ENCODE measurements around the gene RRAD.

Gene RRAD

DNA sequence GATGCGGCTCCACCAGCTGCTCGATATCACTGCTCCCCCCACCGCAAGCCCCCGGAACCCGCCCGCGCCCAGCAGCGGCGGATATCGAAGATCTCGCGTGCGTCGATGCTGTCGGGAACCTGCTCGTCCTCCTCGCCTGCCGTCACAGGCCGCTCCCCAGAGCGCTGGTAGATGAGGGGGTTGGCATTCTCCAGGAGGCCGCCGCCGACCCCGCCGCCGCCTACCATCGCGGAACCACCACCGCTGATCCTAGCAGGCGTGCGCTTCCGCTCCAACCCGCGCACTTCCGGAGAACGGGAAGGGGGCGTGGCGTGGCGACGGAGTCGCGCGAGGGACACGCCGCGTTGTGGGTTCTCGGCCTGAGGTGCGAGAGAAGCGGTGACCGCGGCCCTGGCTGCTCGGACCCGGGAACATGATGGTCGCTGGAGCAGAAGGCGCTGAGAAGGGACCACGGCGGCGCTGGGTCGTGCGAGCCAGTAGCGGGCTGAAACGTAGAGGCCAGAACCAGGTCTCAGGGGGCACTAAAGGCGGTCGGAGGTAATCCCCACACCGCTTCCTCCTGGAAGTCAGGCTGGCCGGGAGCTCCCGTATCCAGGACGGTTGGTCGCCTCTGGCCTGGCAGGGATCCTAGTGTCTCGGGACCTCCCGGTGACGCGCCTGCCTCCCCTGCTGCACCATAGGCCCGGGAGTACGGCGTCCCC lies 9.0 kb upstream of the RRAD start, which contains the start of gene CIAO2B:
CIAO2B (minus strand) TSS at position 265 of the 701 bp plus-strand sequence; CDS start at position 227, 38 bp downstream.
- DNase-seq (ENCODE audit: low spot score) = peak; percentile 92

DNA sequence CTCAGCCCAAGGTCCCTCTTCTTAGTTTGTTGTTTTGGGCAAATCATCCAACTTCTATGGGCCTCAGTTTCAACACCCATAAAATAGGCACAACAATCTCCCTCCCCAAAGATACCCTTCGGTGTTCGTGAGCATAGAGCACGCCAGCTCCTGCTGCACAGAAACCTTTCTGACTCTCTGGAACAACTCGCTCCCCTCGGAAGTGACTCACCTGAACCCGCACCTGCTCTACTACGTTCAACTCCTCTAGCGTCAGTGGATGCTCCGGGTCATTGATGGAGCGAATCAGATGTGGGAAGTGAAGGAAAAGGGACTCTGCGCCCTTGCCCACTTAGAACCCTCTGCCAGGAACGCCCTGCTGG lies 8.4 kb upstream of the RRAD start:
- DNase-seq (ENCODE audit: low spot score) = no peak

DNA sequence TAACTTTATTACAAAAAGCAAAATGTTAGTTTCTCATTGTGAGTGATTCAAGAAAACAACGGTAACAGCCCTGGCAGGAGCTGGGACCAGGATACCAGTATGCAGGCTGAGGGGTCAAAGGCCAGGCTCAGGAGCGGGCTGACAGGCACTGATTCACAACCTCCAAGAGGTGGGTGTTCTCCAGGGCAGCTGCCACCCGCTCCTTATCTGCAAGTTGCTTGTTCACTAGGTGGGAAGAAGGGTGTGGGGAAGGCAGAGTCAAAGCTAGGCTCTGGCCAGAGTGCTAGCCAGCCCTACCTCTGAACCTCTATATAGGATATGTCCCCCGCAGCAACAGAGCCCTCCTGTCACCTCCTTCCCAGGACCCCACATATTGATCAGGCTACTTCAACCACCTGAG lies 6.7 kb upstream of the RRAD start:
- DNase-seq (ENCODE audit: low spot score) = no peak

DNA sequence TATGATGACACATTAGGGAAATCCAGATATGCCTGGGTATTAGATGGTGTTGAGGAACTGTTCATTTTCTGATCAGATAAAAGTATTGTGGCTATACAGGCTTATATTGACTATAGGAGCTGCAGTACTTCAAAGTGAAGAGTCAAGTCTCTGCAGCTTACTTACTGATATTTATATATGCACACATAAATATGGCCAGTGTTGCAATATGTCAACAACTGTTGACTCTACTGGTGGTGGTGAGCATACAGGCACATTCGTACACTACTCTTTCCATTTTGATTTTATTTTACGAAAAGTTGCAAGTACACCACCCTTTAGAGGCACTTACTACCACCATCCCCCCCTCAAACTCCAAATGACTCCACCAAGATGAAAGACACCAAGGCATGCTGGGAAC lies 6.3 kb upstream of the RRAD start:
- DNase-seq (ENCODE audit: low spot score) = no peak

DNA sequence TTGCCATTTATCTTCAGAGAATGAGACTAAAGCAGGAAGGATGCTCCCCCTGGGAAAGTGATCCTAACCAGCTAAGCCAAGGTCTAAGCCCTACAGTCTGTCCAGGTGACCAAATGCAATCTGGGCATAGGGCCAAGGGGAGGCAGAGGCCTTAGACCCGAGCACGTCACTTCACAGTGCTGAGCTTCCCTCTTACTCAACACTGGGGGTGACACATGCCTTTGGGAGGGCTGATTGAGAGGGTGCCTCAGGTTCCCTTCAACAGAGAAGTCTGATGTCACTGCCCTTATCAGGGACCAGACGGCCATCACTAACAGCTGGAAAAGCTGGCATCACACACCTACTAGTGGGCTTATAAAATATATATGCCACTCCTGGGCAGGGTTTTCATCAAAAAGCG lies 4.9 kb upstream of the RRAD start:
- DNase-seq (ENCODE audit: low spot score) = no peak

DNA sequence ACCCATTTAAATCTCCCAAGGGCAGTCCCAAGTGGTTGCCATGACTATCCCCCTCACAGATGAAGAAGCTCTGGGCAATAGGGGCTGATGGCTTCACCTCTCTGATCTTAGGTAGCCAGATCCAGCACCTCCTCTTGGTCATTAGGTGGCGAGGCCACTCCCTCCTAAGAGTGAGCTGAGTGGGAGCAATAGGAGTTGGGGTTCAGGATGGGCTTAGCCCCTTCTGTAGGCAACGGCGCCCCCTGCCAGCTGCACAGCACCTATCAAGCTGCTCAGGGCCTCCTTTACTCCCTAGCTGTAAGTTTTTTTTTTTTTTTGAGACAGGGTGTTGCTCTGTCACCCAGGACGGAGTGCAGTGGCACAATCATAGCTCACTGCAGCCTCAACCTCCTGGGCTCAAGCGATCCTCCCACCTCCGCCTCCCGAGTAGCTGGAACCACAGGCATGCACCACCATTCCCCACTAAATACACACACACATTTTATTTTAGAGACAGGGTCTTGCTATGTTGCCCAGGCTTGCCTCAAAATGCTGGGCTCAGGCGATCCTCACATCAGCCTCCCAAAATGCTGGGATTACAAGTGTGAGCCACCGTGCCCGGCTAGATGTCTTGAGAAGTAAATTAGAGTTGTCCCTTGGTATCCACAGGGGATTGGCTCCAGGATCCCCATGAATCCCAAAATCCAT lies 3.5 kb upstream of the RRAD start:
- DNase-seq (ENCODE audit: low spot score) = no peak

DNA sequence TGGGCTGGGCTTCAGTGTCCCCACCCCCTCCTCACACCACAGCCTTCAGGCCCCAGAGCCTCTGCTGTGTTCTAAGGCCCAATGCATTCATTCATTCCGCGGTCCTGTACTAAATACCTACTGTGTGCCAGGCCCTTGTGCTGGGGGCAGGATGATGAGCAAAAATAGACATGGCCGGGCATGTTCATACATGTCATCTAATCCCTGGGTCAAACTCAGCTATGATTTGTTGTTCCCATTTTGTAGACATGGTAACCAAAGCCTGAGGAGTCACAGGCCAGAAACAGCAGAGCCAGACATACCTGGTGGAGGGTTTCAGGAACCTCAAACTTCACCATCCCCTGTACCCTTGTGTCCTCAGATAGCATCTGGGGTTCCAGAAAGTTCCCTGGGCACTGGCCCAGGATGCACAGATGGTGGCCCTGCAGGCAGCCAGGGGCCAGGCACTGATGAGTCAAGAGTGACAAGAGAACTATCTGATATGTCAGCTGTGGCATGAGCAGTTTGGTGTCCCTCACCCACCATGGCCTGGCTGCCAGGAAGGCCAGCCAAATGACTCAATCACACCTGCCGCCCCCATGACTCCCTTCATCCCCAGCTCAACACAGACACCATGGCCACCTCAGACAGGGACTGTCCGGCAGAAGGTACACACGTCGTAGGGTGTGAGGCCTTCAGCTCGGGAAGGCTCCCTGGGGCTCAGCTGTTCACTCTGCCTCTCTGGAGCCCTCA lies 2.7 kb upstream of the RRAD start:
- DNase-seq (ENCODE audit: low spot score) = no peak

DNA sequence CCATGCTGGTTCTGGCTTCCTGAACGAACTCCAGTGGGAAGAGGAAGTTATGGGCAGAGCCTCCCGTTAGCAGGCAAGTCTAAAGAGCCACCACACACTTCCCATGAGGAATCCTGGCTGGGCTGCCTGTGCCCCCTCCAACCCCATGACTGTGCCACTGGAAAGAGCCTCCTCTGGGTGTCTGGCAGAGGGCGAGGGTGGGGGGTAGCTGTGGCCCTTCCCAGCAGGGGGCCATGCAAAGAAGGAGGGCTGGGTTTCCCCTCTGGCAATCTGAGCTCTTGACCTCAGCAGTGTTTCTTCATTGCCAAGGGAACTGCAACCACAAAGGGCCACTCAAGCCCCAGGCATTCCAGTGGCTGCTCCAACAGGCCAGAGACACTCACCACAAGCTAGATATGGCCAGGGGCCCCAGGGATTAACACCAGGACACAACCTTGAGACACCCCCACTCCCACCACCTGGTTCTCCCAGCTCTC lies 1.7 kb upstream of the RRAD start:
- no peak for DNase-seq (ENCODE audit: low spot score)

DNA sequence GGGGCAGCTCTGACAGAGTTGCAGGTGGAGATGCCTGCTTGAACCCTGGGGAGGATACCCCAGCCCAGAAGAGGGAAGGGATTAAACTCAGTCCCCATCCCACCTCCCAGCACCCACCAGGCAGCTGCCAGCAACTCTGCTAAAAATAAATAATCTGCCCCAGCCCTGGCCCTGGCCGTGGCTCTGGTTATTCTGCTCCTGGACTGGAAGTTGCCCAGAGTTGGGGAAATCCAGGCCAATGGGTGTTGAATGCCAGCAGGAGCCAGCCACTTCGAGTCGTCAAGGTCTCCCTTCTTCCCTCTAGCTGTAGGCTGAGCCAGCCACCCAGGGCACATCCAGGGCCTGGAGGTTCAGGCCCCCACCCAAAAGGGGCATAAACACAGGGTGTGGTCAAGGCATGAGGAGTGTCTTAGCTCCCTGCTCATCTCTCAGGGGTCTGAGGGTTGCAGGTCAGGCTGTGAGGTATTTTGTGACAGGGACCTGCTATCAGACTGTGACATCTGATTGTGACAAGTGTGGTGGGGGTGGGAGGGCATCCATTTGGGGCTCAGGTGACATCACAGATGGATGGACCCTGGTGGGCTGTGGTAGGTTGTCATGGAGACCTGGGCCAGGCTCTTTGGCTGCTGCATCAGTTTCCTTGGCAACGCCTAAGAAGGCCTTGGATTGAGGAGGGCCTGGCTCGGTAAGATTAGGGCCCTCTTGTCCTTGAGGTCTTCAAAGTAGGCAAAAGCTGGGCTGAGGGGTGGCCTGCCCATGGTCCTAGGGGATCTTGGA lies 1.0 kb upstream of the RRAD start:
- DNase-seq (ENCODE audit: low spot score) = no peak

DNA sequence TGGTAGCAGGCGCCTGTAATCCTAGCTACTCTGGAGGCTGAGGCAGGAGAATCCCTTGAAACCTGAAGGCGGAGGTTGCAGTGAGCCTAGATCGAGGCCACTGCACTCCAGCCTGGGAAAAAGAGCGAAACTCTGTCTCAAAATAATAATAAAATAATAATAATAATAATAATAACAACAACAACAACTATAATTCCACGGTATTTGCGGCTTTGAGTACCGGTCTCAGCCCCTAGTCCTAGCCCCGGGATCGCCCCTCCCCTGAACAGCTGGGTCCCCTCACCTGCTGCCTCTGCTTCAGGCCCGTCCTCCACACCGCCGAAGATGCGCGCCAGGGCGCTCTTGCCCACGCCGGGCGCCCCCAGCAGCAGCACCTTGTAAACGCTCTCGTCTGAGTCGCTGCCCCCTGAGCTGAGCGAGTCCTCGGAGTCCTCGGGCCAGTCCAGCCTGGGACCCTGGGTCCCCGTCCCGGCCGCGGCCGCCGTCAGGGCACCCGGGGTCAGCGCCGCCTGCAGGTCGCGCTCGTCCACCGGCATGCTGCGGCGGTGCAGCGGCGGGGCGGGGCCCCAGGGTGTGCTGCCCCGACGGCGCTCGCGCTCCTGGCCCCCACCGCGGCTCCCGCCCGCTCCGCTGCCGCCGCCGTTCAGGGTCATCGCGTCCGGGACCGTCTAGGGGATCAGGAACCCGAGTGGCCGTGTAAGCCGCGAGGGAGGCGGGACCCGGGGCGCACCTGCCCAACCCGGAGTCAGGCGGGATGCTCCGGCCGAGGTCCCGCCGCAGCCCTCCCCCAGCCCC lies 611 bp downstream of the RRAD start:
- DNase-seq (ENCODE audit: low spot score) = peak; percentile 91

DNA sequence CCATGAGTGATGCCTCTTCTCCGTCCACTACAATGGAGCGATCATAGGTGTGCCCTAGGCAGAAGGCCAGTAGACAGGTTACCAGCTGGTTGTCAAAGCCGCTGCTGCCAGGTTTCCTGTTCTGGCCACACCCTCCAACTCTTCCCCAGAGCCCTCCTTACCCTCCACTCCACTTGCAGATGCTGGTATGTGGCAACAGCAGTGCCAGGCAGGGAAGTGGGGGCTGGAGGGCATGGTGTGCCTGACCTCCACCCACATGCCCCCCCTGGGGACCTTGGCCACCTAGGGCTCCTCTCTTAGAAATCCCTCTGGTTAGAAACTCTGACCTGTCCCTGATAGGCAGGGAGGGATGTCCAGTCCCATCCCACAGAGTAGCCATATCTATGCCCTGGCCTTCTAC lies 1.5 kb downstream of the RRAD start:
- no peak for DNase-seq (ENCODE audit: low spot score)

DNA sequence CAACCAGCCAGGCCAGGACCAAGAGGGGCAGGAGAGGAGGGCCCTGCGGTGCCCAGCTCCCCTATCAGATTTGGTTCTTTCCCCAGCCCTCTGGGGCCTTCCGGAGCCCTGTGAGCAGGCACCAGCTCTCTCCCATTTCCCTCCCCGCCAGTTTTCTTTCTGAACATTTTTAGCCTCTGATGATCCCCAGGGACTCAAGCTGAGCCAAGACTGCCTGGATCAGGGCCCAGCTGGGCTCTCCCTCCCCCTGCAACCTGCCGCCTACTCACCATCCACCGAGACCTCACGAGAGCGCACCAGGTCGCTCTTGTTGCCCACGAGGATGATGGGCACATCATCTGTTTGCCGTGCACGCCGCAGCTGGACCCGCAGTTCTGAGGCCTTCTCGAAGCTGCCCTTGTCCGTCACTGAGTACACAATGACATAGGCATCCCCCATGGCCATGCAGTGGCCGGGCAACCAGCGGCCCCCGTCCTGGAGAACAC lies 2.0 kb downstream of the RRAD start:
- no peak for DNase-seq (ENCODE audit: low spot score)

DNA sequence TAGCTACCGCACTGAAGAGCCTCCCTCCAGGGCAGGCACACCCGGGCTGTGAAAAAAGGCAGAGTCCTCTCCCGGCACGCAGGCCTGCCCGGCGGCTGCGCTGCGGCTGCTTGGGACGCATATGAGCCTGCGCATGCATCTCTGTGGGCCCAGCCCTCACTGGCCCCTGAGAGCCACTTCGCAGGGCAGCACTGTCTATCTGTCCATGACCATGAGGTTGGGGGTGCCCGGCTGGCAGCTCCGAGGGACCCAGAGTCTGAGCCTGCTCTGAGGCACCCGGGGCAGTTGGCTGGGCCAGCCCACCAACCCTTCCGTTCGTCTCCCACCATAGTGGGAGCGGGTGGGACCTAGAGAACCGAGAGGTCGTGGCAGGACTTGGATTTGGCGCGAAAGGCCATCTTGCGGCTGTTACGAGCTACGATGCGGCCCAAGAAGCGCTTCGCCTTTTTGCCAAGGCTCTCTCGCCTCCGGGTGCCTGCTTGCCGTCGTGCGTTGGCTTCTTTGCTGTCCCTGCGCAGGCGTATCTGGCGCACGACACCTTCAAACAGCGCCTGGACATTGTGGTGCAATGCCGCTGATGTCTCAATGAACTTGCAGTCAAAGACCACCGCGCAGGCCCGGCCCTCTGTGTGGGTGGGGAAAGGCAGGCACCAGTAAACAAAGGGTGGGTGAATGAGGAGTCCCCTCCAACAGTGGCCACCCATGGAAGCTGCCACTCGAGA lies 3.4 kb downstream of the RRAD start:
- no peak for DNase-seq (ENCODE audit: low spot score)

DNA sequence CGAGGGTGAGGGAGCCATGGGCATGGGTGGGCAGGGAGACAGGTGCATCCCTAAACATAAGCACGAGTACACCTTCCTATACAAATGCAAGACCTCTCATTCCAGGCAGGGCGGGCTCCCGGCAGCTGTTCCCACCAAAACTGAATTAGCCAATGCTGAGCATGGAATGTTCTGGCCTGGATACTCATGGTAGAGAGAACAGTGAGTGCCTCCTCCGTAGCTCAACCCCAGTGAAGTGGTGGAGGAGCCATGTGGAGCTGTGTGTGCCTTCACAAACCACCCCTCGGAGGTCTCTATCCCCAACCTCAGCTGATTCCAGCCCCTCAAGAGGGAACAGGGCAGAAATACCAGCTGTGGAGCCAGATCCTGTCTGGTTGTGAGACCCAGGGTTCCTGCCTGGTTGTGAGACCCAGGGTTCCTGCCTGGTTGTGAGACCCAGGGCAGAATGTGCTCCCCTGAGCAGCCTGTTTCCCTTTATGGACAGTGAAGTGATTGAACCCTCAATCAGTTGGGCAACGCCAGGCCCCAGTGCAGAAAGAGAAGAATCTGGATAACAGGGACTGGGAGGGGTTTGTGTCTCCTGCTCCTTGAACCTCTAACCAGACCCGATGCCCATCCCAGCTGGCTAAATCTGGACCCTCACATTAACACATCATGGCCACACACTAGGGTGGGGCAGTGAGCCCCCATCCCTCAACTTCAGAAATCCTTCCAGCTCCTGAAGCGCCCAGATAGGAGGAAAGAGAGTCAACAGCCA lies 4.2 kb downstream of the RRAD start:
- no peak for DNase-seq (ENCODE audit: low spot score)

DNA sequence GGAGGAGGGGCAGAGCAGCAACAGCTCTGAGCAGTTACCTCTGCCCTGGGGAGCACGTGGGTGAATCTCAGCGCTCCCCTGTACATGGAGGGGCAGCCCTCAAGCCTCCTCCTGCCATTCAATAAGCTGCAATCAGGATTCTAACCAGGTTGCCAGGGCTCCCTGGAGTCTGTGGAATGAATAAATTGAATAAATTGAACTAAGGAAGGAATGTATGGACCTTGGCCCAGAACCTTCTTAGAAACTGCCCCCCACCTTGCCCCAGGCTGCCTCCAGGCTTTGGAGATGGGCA lies 5.1 kb downstream of the RRAD start:
- no peak for DNase-seq (ENCODE audit: low spot score)

DNA sequence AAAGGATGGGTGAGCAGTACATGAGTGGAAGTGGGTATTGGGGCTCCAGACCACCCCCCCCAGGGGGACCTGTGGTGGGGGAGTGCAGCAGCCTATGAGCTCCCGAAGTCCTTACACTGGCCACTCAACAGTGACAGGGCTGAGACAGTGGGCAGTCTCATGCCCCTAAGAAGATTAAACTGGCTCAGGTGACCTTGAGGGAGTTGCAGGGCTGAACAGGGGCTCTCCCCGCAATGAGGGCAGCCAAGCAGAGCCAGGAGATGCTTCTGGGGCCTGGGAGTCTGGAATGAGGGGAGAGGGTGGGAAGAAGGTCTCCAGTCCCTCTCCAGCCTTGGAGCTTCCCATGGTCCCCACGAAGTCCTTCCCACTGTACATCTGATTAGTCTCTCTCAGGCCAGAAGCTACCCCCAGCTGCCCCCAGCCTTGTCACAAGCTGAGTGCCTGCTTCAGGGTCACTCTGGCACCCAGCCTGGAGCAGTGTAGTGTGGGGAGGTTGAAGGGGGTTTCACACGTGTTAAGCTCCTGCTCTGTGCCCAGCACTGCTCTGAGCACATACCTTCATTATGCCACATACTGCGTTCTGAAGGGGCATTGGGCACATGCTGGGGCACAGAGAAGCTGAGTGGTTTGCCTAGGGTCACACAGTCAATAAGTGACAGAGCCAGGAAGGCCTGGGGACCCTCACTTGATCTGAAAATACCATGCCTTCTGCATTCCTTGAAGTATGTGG lies 5.6 kb downstream of the RRAD start:
- DNase-seq (ENCODE audit: low spot score) = no peak

DNA sequence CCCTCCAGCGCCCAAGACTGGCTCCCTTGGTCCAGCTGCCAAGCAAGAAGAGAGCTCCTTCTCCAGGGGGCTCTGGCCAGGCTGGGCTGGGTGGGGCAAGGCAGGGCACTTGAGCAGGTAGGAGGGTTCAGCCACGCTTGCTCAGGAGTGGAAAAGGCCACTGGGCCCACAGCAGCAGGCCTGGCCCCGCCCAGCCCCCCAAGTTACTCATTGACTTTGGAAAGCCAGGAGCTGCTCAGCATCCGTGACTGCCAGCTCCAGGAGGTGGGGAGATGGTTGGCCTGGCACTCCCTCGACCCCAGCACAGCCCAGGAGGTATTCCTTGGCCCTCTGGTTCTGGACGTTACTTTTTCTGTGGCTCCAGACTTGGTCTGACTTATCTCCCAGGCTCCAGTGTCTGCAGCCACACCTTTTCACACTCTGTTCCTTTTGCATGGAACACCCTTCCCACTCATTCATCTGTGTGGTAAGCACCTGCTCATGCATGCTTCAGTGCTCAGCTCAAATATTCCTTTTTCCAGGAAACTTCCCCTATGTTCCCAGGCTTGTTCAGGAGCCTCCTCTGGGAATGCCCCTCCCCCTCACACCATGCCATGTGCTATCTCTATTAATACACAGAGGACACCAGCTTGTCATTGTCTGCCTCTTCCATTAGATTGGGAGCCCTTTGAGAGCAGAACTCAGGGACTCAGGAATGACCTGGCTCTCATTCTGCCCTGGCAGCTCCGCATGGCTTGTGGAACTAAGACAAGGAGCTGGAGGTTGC lies 6.3 kb downstream of the RRAD start, which contains the start of gene CDH16:
CDH16 (minus strand) TSS at position 83 of the 766 bp plus-strand sequence. CDS start 820 bp downstream, outside the sequence.
- no peak for DNase-seq (ENCODE audit: low spot score)

DNA sequence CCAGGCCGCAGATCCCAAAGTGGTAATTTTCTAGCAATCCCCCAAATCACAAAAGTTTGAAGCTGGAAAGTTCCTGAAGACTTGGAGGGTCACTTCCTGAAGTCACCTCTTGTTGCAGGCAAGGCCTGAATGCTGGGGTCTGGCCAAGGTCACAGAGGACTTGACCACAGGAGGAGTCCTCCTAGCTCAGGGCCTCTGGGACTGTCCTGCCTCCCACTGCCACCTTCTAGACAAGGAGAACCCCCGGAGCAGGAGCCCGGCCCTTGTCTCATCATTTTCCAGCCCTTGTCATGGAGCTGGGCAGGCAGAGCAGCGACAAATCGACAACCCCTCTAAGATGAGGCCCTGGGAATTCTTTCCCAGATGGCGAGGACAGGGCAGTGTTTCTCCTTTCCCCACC lies 7.0 kb downstream of the RRAD start:
- no peak for DNase-seq (ENCODE audit: low spot score)

DNA sequence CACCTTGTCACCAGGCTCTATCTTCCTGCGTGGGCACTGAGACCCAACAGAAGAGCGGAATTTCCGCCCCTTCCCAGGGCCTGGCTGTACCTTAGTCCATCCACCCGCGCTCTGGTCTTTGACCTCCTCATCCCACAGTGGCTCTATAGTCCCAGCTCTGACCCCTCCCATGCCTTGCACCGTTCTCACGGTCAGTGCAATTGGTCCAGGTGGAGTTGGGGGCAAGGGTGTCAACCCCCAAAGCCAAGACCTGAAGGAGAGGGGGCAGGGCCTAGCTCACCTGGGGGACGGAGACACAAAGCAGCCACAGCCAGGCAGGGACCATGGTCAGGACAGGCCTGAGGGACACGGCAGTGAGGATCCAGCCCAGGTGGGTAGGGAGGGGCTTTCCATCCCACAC lies 7.6 kb downstream of the RRAD start:
- DNase-seq (ENCODE audit: low spot score) = no peak
